Measurements from ENCODE around the gene UNC93B1.

UNC93B1 gene

GRCh38 chr11:68003846-68004550 lies at the start of gene UNC93B1:
Gene UNC93B1 (minus strand): TSS chr11:68004097. CDS start chr11:68004043, 54 bp downstream.
- DNase-seq, result peak; percentile 89

GRCh38 chr11:68053117-68053516 lies 49.2 kb upstream of the UNC93B1 start:
- no peak for DNase-seq

GRCh38 chr11:68052137-68052873 lies 48.4 kb upstream of the UNC93B1 start:
- no peak for DNase-seq

GRCh38 chr11:68051191-68052136 lies 47.6 kb upstream of the UNC93B1 start:
- no peak for DNase-seq

GRCh38 chr11:68050371-68050841 lies 46.5 kb upstream of the UNC93B1 start:
- DNase-seq, result no peak

GRCh38 chr11:68049509-68050370 lies 45.8 kb upstream of the UNC93B1 start:
- no peak for DNase-seq

- no peak for DNase-seq
Observed at GRCh38 chr11:68048681-68049508, 45.0 kb upstream of the UNC93B1 start.

- DNase-seq, result no peak
Observed at GRCh38 chr11:68047437-68048290, 43.8 kb upstream of the UNC93B1 start.

GRCh38 chr11:68044898-68045351 lies 41.0 kb upstream of the UNC93B1 start:
- no peak for DNase-seq

GRCh38 chr11:68044145-68044813 lies 40.4 kb upstream of the UNC93B1 start:
- no peak for DNase-seq

- peak; percentile 56 for DNase-seq
Observed at GRCh38 chr11:68043349-68044144, 39.6 kb upstream of the UNC93B1 start.

- DNase-seq, result no peak
Observed at GRCh38 chr11:68043029-68043348, 39.1 kb upstream of the UNC93B1 start.

- peak; percentile 26 for DNase-seq
Observed at GRCh38 chr11:68042219-68043028, 38.5 kb upstream of the UNC93B1 start.

GRCh38 chr11:68041617-68042218 lies 37.8 kb upstream of the UNC93B1 start:
- DNase-seq, result peak; percentile 20

GRCh38 chr11:68040957-68041591 lies 37.2 kb upstream of the UNC93B1 start:
- peak; percentile 32 for DNase-seq

- DNase-seq, result peak; percentile 82
Observed at GRCh38 chr11:68040101-68040956, 36.4 kb upstream of the UNC93B1 start.
